NCI-H460 (cell line): Measurements from ENCODE around the gene METTL1. TPM values are rescaled to one million over a fixed set of nuclear protein-coding genes. Genes with fewer than 3 reads are reported as not detected.
"Not testable (repeated sequence)": the region's sequence is repeated elsewhere in the genome, so short reads cannot be mapped to it uniquely, and the experiment has no call there.

ENCODE experiments used
- DNase-seq: peaks from one replicate; pipeline ENCODE4 v3.0.0-alpha.2; 2016; ENCODE audit warnings: low read depth; ENCODE audit errors: extremely low read depth
- total RNA-seq: library from RNA; depleted of rRNA; stranded (reverse); fragments of >200 nt; shearing (Covaris generic); gene quantifications from 2 replicates; pipeline ENCODE4 v1.2.3, GENCODE V29; 2014

METTL1 gene
- total RNA-seq, 1 experiment from 2014 or later, result 23.3 TPM

GRCh38 chr12:57726884-57727757, 44.8 kb downstream of the METTL1 start:
- DNase-seq, result no peak

GRCh38 chr12:57726151-57726883, 45.6 kb downstream of the METTL1 start:
- DNase-seq, result peak; percentile 88

- DNase-seq, result no peak
Observed at GRCh38 chr12:57725851-57726150, 46.1 kb downstream of the METTL1 start.

DNA sequence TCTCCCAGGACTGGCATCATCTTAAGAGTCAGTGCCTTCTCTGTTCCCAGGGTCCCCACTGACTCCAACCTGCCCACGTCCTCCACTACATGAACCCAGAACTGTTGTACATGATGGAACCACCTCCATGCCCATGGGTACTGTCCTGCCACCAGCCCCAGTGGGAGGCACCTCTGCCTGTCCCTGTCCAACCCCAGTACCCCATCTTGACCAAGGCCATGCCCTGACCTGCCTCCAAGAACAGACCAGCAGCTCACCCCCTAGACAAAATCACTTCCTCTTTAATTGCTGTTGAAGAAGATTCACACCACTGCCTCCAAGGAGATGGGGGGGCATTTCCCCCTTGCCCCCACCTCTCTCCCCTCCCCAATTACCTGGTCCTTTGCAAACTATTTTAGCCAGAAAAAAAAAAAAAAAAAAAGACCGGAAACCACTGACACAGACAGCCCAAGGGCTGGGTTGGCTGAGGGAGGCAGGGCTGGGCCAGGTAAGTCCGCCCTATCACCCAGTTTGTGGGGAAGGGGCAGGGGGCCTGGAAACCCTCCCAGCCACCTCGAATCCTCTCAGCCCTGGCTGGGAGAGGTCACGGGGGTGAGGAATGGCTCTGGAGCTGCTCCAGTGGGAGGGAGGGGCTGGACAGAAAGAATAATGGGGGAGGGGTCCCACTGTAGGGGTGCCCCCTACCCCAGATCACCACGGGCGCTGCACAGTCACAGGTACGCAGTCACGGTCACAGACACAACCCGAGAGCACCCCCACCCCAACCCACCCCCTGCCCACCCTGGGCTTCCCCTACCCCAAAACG, 46.8 kb downstream of the METTL1 start:
- no peak for DNase-seq

- no peak for DNase-seq
Observed at GRCh38 chr12:57724003-57724935, 47.6 kb downstream of the METTL1 start.

DNA sequence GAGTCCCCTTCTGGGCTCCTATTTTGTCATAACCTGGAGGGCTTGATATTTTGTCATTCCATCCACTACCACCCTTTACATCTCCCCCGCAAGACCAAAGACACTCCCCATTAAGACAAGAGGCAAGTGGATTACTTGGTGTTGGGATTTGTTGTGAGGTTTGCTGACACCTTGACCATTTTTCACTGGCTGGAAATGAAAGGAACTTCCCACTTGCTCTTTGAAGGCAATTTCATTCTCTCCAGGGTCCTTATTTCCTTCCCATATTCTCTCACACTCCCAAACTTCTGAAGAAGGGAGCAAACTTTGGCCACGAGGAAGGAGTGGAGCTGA, 48.3 kb downstream of the METTL1 start:
- DNase-seq, result no peak

DNA sequence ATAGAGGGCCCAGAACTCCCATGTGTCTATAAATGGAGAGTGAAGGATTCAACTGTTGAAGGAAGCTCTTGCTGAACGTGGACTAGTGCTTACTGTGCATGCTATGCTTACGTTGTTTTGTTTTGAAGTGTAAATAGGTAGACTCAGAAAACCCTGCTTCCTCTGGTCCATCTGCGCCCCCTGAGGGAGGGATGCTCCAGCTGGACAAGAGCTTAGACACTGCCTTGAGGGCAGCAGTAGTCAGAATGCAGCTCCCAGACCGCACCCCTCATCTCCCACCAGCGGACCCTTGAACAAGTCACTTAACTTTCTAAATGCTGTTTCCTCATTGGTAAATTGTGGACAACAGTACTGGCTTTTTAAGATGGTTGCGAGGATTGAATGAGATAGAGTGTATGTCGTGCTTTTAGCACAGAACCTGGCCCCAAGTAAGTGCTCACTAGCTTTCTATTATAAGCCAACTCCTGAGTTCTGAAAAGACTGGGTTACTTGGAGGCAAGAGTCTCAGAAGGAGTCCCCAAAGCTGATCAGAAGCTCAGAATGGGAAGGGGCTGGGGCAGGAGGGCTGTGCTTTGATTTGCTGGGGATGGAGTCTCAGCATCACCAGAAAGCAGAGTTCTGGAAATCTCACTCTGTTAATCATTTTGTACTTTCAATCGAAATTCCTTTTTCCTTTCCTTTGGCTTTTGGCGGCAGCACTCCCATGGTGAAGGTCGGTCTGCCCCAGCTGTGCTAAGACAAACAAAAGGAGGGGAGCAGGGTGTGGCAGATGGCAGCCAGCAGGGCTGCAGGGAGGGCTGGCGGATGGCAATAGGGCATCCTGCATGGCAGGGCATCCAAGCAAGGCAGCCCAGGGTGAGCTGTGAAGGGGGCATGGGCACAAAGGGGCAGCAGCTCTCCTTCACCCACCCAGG, 48.9 kb downstream of the METTL1 start:
- DNase-seq, result no peak

GRCh38 chr12:57721846-57722608, 49.9 kb downstream of the METTL1 start:
- DNase-seq, result not testable (repeated sequence)

GRCh38 chr12:57720606-57721595, 51.0 kb downstream of the METTL1 start:
- DNase-seq, result no peak

DNA sequence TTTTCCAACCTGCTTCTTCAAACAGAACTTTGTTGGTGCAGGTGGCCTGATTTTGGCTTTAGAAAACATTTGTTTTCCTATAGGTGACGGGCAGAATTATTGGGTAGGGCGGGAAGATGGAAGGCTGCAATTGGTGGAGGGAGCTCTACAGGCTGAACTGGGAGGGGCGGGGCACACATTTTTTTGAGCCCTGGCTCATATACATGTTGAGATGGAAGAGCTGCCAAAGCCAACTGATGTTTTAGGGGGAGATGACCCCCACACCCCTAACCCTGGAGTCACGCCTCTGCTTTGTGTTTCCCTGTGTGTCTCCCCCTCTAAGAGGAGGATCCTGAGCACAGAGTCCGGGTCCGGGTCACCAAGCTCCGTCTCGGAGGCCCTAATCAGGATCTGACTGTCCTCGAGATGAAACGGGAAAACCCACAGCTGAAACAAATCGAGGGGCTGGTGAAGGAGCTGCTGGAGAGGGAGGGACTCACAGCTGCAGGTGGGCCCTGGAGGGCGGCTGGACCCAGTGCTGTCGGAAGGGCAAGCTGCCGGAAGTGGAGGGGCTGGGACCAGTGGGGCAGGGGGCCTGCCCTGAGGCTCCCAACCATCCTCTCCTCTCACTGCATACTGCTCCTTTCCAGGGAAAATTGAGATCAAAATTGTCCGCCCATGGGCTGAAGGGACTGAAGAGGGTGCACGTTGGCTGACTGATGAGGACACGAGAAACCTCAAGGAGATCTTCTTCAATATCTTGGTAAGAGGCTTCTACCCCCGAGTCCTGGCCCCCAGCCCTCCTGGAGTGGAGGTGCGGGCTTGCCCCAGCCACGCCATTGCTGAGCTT, 51.9 kb downstream of the METTL1 start:
- DNase-seq, result no peak

DNA sequence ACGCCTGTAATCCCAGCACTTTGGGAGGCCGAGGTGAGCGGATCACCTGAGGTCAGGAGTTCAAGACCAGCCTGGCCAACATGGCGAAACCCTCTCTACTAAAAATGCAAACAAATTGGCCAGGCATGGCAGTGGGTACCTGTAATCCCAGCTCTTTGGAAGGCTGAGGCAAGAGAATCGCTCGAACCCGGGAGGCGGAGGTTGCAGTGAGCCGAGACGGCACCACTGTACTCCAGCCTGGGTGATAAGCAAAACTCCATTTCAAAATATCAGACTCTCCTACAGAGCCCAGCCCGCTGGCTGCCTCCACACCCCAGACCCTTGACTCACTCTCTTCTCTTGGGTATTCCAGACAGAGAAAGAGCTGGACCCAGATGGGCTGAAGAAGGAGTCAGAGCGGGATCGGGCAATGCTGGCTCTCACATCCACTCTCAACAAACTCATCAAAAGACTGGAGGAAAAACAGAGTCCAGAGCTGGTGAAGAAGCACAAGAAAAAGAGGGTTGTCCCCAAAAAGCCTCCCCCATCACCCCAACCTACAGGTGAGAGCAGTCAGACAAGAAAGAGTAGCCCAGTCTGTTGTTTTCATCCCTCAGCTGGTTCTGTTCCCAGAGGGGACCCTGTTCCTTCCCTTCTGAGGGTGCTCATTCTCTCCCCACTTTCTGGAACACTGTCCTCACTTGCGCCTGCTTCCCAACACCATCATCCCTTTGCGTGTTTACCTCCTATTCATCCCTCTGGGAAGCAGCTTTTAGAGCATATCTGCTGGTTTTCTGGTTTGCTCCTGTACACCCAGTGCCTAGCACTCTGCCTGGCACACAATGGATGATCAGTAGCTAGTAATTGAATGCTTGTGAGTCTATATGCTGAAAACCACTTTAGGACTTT, 53.0 kb downstream of the METTL1 start:
- no peak for DNase-seq
